ENCODE results near the gene ST8SIA1.

The ST8SIA1 gene

DNA sequence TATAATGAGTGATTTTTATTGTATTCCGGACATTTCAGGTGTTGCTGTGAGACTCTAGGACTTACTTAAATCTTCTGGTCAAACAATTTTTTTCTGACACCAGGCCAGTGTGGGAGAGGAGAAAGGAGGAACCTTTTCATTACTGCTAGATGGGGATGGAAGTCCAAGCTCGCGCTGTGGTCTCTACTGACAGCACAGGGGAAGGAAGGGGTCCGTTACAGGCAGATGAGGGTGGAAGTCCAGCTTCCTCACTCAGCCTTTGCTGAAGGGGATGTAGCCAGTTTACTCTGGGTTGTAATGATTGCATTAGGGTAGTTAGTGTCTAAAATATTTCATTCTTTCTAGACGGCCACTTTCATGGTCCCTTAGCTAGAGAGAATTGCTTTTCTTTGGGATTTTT is 26.3 kb upstream of the ST8SIA1 start:
- Histone ChIP-seq H2BK5ac (ENCODE audit: low read depth, low read length, poor library complexity) (no peak overlapping the region), H3K79me2 (ENCODE audit: control insufficient read depth, insufficient read depth, low read length, poor library complexity) (no peaks in the 10 kb centered on the region), H3K4me1 (ENCODE audit: control insufficient read depth in 1 of 2, insufficient read depth in 2 of 2, low read length in 2 of 2) (no peaks in the 10 kb centered on the region), H3K79me1 (ENCODE audit: low read length) (no peaks in the 10 kb centered on the region), H2AFZ (ENCODE audit: insufficient read depth, low read length, poor library complexity) (no peak overlapping the region), H3K27me3 (ENCODE audit: insufficient read depth, low read length) (no peaks in the 10 kb centered on the region), H2AK5ac (ENCODE audit: low read length) (no peak overlapping the region), H4K12ac (ENCODE audit: low read depth, low read length) (no peak overlapping the region), H3K4ac (ENCODE audit: low read depth, low read length) (no peak overlapping the region), H3K9me3 (ENCODE audit: insufficient read depth, low read depth, low read length) (no peaks in the 10 kb centered on the region), H3K23ac (ENCODE audit: low read length) (no peak overlapping the region), H3K18ac (ENCODE audit: low read length) (no peak overlapping the region), H4K91ac (ENCODE audit: low read depth, low read length) (no peak overlapping the region), H3K27ac (ENCODE audit: low read depth, low read length) (no peak overlapping the region), H3K9ac (ENCODE audit: low read length) (no peak overlapping the region), H3K4me3 (ENCODE audit: low read depth, low read length) (no peak overlapping the region), H4K8ac (ENCODE audit: low read depth, low read length) (no peak overlapping the region), H2BK120ac (ENCODE audit: insufficient read depth, low read length, poor library complexity) (no peak overlapping the region), H2BK12ac (ENCODE audit: low read length) (no peak overlapping the region), H3K4me2 (ENCODE audit: low read length) (no peak overlapping the region), H3K36me3 (ENCODE audit: control insufficient read depth in 1 of 2, insufficient read depth in 2 of 2, low read length in 2 of 2) (no peaks in the 10 kb centered on the region), H3K14ac (ENCODE audit: low read length) (no peak overlapping the region)
- no peak for DNase-seq
- WGBS (ENCODE audit: extremely low coverage, insufficient coverage, insufficient read length), result no CpG with 5 or more reads among the region's 5 CpGs

GRCh38 chr12:22357531-22357930 is 23.0 kb upstream of the ST8SIA1 start:
- Histone ChIP-seq H2BK120ac (ENCODE audit: insufficient read depth, low read length, poor library complexity) (no peak overlapping the region), H3K23ac (ENCODE audit: low read length) (no peak overlapping the region), H3K4me1 (ENCODE audit: control insufficient read depth in 1 of 2, insufficient read depth in 2 of 2, low read length in 2 of 2) (no peaks in the 10 kb centered on the region), H2BK12ac (ENCODE audit: low read length) (no peak overlapping the region), H3K9me3 (ENCODE audit: insufficient read depth, low read depth, low read length) (no peaks in the 10 kb centered on the region), H4K12ac (ENCODE audit: low read depth, low read length) (no peak overlapping the region), H3K79me1 (ENCODE audit: low read length) (no peaks in the 10 kb centered on the region), H4K91ac (ENCODE audit: low read depth, low read length) (no peak overlapping the region), H4K8ac (ENCODE audit: low read depth, low read length) (no peak overlapping the region), H3K4me3 (ENCODE audit: low read depth, low read length) (no peak overlapping the region), H3K27me3 (ENCODE audit: insufficient read depth, low read length) (no peaks in the 10 kb centered on the region), H3K4me2 (ENCODE audit: low read length) (no peak overlapping the region), H2AK5ac (ENCODE audit: low read length) (no peak overlapping the region), H3K27ac (ENCODE audit: low read depth, low read length) (no peak overlapping the region), H3K79me2 (ENCODE audit: control insufficient read depth, insufficient read depth, low read length, poor library complexity) (no peaks in the 10 kb centered on the region), H3K18ac (ENCODE audit: low read length) (no peak overlapping the region), H3K14ac (ENCODE audit: low read length) (no peak overlapping the region), H3K9ac (ENCODE audit: low read length) (no peak overlapping the region), H2BK5ac (ENCODE audit: low read depth, low read length, poor library complexity) (no peak overlapping the region), H3K4ac (ENCODE audit: low read depth, low read length) (no peak overlapping the region), H2AFZ (ENCODE audit: insufficient read depth, low read length, poor library complexity) (no peak overlapping the region), H3K36me3 (ENCODE audit: control insufficient read depth in 1 of 2, insufficient read depth in 2 of 2, low read length in 2 of 2) (no peaks in the 10 kb centered on the region)
- DNase-seq, result no peak
- WGBS (ENCODE audit: extremely low coverage, insufficient coverage, insufficient read length), result no CpG with 5 or more reads among the region's 3 CpGs

DNA sequence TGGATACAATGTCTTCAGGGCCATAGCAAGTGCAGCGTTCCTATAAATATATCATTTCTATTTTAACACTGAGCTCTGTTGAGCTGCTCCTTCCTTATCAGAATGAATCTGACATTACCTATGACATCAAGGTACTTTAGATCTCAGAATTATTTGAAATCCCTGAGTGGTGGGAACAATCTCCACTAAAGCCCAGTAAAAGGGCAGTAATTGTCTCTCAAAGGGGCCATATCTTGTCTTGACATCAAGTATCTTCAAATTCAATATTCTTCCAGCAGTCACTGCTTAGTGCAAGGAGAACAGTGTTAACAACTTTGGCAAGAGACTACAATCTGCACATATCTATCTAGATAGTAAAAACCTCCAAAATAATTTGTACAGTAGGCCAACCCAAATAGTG is 21.7 kb upstream of the ST8SIA1 start:
- H2BK12ac ChIP-seq (ENCODE audit: low read length), result no peak overlapping the region
- no peak overlapping the region for H3K4me3 ChIP-seq (ENCODE audit: low read depth, low read length)
- no peak overlapping the region for H3K4me2 ChIP-seq (ENCODE audit: low read length)
- H4K12ac ChIP-seq (ENCODE audit: low read depth, low read length), result no peak overlapping the region
- H3K79me2 ChIP-seq (ENCODE audit: control insufficient read depth, insufficient read depth, low read length, poor library complexity), result no peaks in the 10 kb centered on the region
- no CpG with 5 or more reads among the region's 1 CpG for WGBS (ENCODE audit: extremely low coverage, insufficient coverage, insufficient read length)
- H3K9me3 ChIP-seq (ENCODE audit: insufficient read depth, low read depth, low read length), result no peaks in the 10 kb centered on the region
- DNase-seq, result no peak
- no peak overlapping the region for H3K23ac ChIP-seq (ENCODE audit: low read length)
- no peak overlapping the region for H2AFZ ChIP-seq (ENCODE audit: insufficient read depth, low read length, poor library complexity)
- H3K14ac ChIP-seq (ENCODE audit: low read length), result no peak overlapping the region
- H4K91ac ChIP-seq (ENCODE audit: low read depth, low read length), result no peak overlapping the region
- no peak overlapping the region for H2BK120ac ChIP-seq (ENCODE audit: insufficient read depth, low read length, poor library complexity)
- no peak overlapping the region for H3K27ac ChIP-seq (ENCODE audit: low read depth, low read length)
- H3K18ac ChIP-seq (ENCODE audit: low read length), result no peak overlapping the region
- no peaks in the 10 kb centered on the region for H3K4me1 ChIP-seq (ENCODE audit: control insufficient read depth in 1 of 2, insufficient read depth in 2 of 2, low read length in 2 of 2)
- H3K27me3 ChIP-seq (ENCODE audit: insufficient read depth, low read length), result no peaks in the 10 kb centered on the region
- H2AK5ac ChIP-seq (ENCODE audit: low read length), result no peak overlapping the region
- H3K4ac ChIP-seq (ENCODE audit: low read depth, low read length), result no peak overlapping the region
- no peak overlapping the region for H2BK5ac ChIP-seq (ENCODE audit: low read depth, low read length, poor library complexity)
- no peaks in the 10 kb centered on the region for H3K79me1 ChIP-seq (ENCODE audit: low read length)
- H3K9ac ChIP-seq (ENCODE audit: low read length), result no peak overlapping the region
- no peaks in the 10 kb centered on the region for H3K36me3 ChIP-seq (ENCODE audit: control insufficient read depth in 1 of 2, insufficient read depth in 2 of 2, low read length in 2 of 2)
- no peak overlapping the region for H4K8ac ChIP-seq (ENCODE audit: low read depth, low read length)

GRCh38 chr12:22355011-22355580 is 20.6 kb upstream of the ST8SIA1 start:
- H2AFZ ChIP-seq (ENCODE audit: insufficient read depth, low read length, poor library complexity), result no peak overlapping the region
- no peaks in the 10 kb centered on the region for H3K9me3 ChIP-seq (ENCODE audit: insufficient read depth, low read depth, low read length)
- H4K8ac ChIP-seq (ENCODE audit: low read depth, low read length), result no peak overlapping the region
- no peak overlapping the region for H3K4ac ChIP-seq (ENCODE audit: low read depth, low read length)
- no peak overlapping the region for H3K27ac ChIP-seq (ENCODE audit: low read depth, low read length)
- H2BK5ac ChIP-seq (ENCODE audit: low read depth, low read length, poor library complexity), result no peak overlapping the region
- H3K23ac ChIP-seq (ENCODE audit: low read length), result no peak overlapping the region
- peak; percentile 52 to 82 for DNase-seq
- no peak overlapping the region for H2AK5ac ChIP-seq (ENCODE audit: low read length)
- H3K9ac ChIP-seq (ENCODE audit: low read length), result no peak overlapping the region
- WGBS (ENCODE audit: extremely low coverage, insufficient coverage, insufficient read length), result no CpG with 5 or more reads among the region's 5 CpGs
- no peaks in the 10 kb centered on the region for H3K79me1 ChIP-seq (ENCODE audit: low read length)
- H3K4me1 ChIP-seq (ENCODE audit: control insufficient read depth in 1 of 2, insufficient read depth in 2 of 2, low read length in 2 of 2), result no peaks in the 10 kb centered on the region
- no peak overlapping the region for H3K14ac ChIP-seq (ENCODE audit: low read length)
- no peaks in the 10 kb centered on the region for H3K36me3 ChIP-seq (ENCODE audit: control insufficient read depth in 1 of 2, insufficient read depth in 2 of 2, low read length in 2 of 2)
- no peaks in the 10 kb centered on the region for H3K79me2 ChIP-seq (ENCODE audit: control insufficient read depth, insufficient read depth, low read length, poor library complexity)
- no peak overlapping the region for H3K4me3 ChIP-seq (ENCODE audit: low read depth, low read length)
- no peak overlapping the region for H2BK12ac ChIP-seq (ENCODE audit: low read length)
- no peak overlapping the region for H3K18ac ChIP-seq (ENCODE audit: low read length)
- H3K4me2 ChIP-seq (ENCODE audit: low read length), result no peak overlapping the region
- H4K12ac ChIP-seq (ENCODE audit: low read depth, low read length), result no peak overlapping the region
- no peak overlapping the region for H2BK120ac ChIP-seq (ENCODE audit: insufficient read depth, low read length, poor library complexity)
- H3K27me3 ChIP-seq (ENCODE audit: insufficient read depth, low read length), result no peaks in the 10 kb centered on the region
- no peak overlapping the region for H4K91ac ChIP-seq (ENCODE audit: low read depth, low read length)

Data from trophoblast cell (in vitro differentiated cells and primary cell).